ENCODE data around the gene ZCCHC24. TPM values are rescaled to one million over a fixed set of nuclear protein-coding genes. Genes with fewer than 3 reads are reported as not detected.

The ZCCHC24 gene
- polyA plus RNA-seq, 1 of the 3 experiments (the other 2 are of a cell fraction) = 15.8 TPM

- Histone ChIP-seq H2AFZ (ENCODE audit: low read depth) (no peak overlapping the region), H4K20me1 (ENCODE audit: insufficient read depth) (no peaks in the 10 kb centered on the region), H3K27ac (ENCODE audit: low read depth in 2 of 2, low read length in 1 of 2) (no peak overlapping the region), H3K4me2 (no peak overlapping the region), H3K9me2 (no peaks in the 10 kb centered on the region), H3F3A (replicated peaks; ENCODE audit: insufficient read depth) (peaks cover 13% of the 10 kb centered on the region), H3K4me1 (ENCODE audit: control insufficient read depth in 1 of 2, insufficient read depth in 2 of 2, low read depth in 1 of 2, low read length in 1 of 2) (peaks cover 11% of the 10 kb centered on the region in 2 experiments; a peak in 2 of 4 replicates), H3K79me2 (ENCODE audit: insufficient read depth) (no peaks in the 10 kb centered on the region), H3K36me3 (replicated peaks in 1 of 2; ENCODE audit: control insufficient read depth in 1 of 2, insufficient read depth in 2 of 2, low read length in 1 of 2) (no peaks in the 10 kb centered on the region), H3K9ac (no peak overlapping the region), H3K9me3 (no peaks in the 10 kb centered on the region), H3K4me3 (ENCODE audit: low read depth in 2 of 2, low read length in 1 of 2) (no peak overlapping the region), H3K27me3 (ENCODE audit: insufficient read depth) (no peaks in the 10 kb centered on the region)
- 87% methylated on average over 10 of the region's 12 CpGs for WGBS (ENCODE audit: low lambda C conversion rate)
- POLR2A ChIA-PET = interaction anchor here (0.6 kb wide), 1 partner anchor 106 kb away, joined by 4 read pairs; no protein-coding TSS in a partner anchor
- CTCF ChIA-PET = interaction anchor here (1.0 to 5.7 kb wide), 3 partner anchors 12 to 92 kb away, joined by 3 to 75 read pairs (median 45); no protein-coding TSS in a partner anchor
- TF ChIP-seq TEAD4 (IDR thresholded peaks at IDR 0.05; ENCODE audit: borderline replicate concordance, insufficient read depth) (no peak), CTCF (IDR thresholded peaks at IDR 0.05) (no peak), EZH2phosphoT487 (IDR thresholded peaks at IDR 0.05; ENCODE audit: borderline replicate concordance, low read depth) (no peak), NRF1 (IDR thresholded peaks at IDR 0.05; ENCODE audit: low read depth, low read length) (no peak), FOXM1 (IDR thresholded peaks at IDR 0.05; ENCODE audit: low read depth) (no peak), CHD2 (IDR thresholded peaks at IDR 0.05; ENCODE audit: low read length, partially characterized antibody) (no peak), MXI1 (IDR thresholded peaks at IDR 0.05; ENCODE audit: low read depth, low read length) (no peak), JUND (IDR thresholded peaks at IDR 0.05) (no peak), NFIC (IDR thresholded peaks at IDR 0.05; ENCODE audit: borderline replicate concordance) (no peak), FOXJ3 (CRISPR knock-in tag; IDR thresholded peaks at IDR 0.05) (no peak), EP300 (IDR thresholded peaks at IDR 0.05; ENCODE audit: borderline replicate concordance in 1 of 2, low read depth in 1 of 2, low read length in 1 of 2) (no peak), TCF12 (IDR thresholded peaks at IDR 0.05) (no peak), USF1 (IDR thresholded peaks at IDR 0.05; ENCODE audit: borderline replicate concordance, low read depth) (no peak), GABPA (IDR thresholded peaks at IDR 0.05; ENCODE audit: low read depth) (no peak), IRF3 (IDR thresholded peaks at IDR 0.05; ENCODE audit: low read depth, low read length) (no peak)
- TF ChIP-seq, protein P1, sequence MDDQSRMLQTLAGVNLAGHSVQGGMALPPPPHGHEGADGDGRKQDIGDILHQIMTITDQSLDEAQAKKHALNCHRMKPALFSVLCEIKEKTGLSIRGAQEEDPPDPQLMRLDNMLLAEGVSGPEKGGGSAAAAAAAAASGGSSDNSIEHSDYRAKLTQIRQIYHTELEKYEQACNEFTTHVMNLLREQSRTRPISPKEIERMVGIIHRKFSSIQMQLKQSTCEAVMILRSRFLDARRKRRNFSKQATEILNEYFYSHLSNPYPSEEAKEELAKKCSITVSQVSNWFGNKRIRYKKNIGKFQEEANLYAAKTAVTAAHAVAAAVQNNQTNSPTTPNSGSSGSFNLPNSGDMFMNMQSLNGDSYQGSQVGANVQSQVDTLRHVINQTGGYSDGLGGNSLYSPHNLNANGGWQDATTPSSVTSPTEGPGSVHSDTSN (IDR thresholded peaks at IDR 0.05) = no peak
- DNase-seq = no peak
These were observed 68.5 kb downstream of the ZCCHC24 start for GRCh38 chr10:79376751-79377556.

All from SK-N-SH (cell line).